Stimulated activated CD8-positive, alpha-beta memory T cell treated with anti-CD3 and anti-CD28 coated beads, Interleukin-12 subunit alpha, Interleukin-12 subunit beta, amount 100 ng/mL, for 1 hour (primary cell): ENCODE results near the gene RARG.
A peak's percentile ranks its signal among the peaks of the same experiment; 100 is the strongest.
"Not testable (repeated sequence)": the region's sequence is repeated elsewhere in the genome, so short reads cannot be mapped to it uniquely, and the experiment has no call there.

Experiments used
- DNase-seq: peaks from one replicate; pipeline ENCODE4 v3.0.0-alpha.2; 2020; ENCODE audit warnings: low read depth

RARG gene

DNA sequence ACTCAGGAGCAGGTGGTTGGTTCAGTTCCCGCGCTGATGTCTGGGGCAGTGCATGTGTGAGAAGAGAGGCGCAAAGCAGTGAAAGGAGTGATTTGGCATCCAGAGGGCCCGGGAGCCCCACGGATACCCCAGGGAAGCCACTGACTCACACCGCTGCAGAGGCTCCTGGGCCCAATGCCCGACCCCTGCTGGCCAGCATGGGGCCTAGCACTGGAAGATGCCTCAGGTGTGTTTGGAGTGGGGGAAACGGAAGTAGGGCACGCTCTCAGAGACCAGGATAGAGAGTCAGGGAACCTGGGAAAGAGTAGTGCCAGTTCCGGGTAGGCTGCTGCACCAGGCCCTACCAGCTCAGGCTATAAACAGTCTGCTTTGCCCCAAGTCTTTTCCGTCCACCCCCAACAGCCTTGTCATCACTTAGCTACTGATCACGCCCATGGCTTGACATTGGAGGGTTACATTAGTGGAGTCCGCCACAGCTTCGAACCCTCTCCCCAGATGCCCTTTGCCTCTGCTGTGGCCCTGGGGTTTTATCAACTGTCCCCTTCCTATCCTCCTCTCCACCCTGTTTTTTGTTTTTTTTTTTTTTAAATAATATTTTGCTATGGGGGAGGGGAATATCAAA, 41.8 kb downstream of the RARG start:
- DNase-seq: no peak

DNA sequence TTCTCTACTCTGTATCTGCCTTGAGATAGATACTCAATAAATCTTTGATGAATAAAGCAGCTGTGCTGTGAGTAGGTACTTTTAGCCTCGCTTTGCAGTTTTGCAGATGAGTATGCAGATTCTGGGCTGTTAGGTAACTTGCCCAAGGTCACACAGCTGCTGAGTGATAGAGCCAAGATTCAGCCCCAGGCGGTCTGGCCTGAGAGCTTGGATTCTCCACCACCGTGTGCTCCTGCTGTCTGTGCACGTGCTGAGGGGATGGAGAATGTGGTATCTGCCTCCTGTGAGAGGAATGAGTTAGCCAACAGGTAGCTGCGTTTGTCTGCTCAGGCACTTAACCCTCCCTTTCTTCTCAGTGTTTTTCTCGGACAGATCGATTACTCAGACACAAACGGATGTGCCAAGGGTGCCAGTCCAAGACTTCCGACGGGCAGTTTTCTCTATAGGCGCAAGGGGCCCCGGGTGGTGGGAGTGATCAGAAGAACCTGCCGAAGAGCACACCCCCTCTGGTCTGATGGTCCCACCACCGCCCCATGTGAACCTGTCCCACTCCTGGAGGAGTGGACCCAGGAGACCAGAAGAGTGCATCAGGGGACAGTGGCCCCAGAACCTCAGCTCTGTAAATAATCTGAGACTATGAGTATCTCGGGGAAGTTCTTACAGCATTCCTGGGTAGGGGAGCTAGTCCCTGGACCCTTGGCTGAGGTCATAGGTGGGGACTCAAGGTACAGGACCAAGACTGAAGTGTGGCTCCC, 44.7 kb downstream of the RARG start:
- no peak for DNase-seq

DNA sequence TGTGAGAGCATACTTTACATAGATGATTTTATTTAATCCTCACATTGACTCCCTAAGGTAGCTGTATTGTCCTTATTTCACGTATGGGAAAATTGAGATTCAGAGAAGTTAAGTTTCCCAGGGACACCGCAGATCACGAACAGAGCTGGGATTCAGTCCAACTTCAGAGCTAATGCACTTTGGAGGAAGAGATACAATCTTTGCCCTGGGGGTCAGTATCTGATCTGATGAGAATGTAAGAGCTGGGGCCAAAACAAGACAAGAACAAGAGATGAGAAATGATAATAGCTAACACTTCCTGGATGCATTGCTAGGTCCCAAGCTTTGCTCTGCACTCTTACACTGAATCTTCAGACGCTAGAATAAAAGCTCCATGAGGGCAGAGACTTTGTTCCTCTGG, 45.3 kb downstream of the RARG start:
- DNase-seq: no peak

DNA sequence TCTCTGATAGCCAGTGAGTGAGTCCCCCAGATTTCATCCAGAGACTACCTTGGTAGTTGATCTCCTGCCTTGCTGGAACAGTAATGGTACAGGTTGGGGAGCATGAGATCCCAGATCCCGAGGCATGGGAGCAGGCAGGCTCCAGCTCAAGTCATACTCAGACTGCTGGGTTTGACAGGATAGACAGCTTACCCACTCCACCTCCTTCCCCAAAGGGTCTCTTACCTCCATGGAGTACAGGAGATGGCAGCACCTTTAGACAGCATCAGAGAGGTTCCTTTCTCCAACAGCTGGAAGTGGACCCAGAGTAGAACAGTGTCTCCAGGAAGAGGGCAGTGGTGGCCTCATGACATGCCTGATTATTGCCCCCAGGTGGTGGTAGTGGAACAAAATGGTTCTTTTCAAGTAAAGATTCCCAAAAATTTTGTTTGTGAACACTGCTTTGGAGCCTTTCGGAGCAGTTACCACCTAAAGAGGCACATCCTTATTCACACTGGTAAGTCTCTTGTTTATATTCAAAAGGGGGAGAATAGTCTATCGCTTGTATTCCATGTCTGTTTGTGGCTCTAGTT, 46.3 kb downstream of the RARG start:
- no peak for DNase-seq

DNA sequence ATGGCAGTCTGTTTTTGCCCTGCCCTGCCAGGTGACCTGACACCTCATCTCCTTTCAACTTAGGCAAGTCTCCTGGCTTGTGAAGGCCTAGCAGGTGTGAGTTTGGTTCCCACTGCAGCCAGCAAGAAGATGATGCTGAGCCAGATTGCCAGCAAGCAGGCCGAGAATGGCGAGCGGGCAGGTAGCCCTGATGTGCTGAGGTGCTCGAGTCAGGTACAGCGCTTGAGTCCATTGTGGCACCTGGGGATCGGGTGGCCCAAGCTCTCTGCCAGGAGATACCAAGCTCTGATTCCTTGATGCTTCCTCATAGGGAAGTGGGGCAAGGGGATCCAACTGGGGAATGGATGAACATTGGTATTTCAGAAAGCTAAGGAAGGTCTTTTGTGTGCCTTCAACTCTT, 47.2 kb downstream of the RARG start:
- DNase-seq: no peak

DNA sequence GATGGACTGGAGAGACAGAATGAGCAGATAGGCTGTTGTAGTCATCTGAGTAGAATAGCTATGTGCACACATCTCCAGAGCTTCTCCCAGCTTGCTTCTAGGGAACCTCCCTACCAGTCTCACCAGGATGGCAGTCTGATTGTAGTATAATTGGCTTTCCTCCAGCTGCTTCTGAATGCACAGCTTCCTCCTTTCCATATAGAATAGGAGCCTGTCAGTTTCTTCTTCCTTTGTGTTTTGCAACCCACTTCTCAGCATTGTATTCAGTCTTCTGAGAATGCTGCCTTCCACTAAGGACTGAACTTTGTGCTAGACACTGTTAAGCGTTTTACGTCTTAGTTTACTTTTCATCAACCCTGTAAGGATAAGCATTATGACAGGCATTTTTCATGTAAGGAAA, 49.1 kb downstream of the RARG start:
- no peak for DNase-seq

DNA sequence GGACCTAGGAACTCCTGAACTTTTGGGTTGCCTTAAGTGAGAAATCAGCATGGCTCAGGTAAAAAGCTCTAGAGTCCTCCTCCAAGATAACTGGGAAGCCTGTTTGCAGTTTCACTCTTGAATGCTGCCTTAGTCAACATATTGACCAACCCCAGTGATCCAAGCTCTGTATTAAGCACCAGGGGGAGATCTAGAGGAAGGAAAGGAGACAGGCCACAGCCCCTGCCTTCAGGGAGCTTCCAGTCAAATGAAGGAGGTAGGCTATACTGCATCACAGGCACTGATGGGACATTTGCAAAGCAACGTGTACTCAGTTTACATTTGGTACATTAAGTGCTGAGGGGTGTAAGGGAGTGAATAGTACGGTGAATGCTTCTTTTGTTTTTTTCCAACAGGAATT, 50.1 kb downstream of the RARG start:
- DNase-seq: no peak

DNA sequence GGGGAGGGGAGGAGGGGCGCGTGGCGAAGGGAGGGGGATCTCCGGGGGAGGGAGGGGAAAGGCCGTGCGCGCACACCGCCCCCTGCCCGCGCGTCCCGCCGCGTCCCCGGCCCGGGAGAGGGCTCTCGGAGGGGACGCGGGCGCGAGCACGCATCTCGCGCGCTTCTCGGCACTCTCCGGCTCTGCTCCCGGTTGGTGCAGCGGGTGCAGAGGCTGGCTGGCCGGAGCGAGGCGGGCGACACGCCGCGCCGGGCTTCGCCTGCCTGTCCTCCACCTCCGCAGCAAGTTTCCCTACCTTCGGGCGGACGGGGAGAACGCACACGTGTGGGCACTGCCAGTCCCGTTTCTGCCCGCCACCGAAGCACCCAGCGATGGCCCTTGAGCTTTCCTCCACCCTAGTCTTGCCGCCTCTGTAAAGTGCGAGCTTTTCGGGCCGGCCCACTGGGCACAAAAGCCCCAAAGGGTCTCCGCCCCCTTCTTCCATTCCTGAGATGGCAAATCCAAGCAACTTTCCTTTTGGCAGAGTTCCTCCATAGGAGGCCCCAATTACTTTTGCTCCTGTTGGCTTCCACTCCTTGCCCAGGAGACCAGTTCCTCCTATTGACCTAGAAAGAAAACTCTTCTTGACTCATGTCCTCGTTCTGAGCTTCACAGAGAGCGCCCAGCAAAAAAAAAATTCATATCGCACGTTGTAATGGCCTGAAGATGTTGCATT, 50.9 kb downstream of the RARG start:
- peak; percentile 54 for DNase-seq

DNA sequence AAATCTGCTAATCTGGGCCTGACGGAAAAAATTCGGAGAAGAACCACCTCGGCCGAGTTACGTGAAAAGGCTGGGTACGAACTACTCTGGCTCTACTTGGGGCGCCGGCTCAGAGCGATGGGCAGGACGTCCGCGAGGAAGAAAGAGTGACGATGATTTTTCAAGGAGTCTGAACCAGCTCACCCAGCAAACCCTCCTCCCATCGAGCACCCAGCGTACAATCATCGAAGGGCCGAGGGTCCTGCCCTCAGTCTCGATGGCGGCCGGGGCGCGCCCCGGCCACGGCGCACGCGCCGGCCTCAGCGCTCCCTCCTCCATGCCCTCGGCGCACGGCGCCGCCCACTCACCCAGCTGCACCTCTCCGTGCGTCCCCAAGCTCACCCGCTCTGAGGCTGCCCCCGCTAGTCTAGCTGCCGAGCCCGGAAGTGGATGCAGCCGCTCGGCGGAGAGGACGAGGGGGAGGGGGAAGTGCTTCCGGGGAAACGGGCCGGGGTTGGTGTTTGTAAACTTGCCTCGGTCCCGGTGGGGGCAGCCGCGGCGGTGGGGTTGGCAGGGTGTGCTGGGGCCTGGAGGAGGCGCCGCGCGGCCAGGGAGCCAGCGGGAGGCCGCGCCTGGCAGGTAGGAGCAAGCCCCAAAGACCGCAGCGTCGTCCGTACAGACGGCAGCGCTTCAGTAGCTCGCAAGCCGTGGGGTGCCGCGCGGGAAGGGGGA, 51.6 kb downstream of the RARG start, which contains the start of the genes CSAD and ZNF740:
Gene CSAD, minus strand, starts transcription at position 706 of the 711 bp plus-strand sequence. CDS start 7,455 bp downstream, outside the sequence.
Gene ZNF740, plus strand, starts transcription at position 503 of the 711 bp plus-strand sequence. CDS start 1,262 bp downstream, outside the sequence.
- DNase-seq: peak; percentile 96

DNA sequence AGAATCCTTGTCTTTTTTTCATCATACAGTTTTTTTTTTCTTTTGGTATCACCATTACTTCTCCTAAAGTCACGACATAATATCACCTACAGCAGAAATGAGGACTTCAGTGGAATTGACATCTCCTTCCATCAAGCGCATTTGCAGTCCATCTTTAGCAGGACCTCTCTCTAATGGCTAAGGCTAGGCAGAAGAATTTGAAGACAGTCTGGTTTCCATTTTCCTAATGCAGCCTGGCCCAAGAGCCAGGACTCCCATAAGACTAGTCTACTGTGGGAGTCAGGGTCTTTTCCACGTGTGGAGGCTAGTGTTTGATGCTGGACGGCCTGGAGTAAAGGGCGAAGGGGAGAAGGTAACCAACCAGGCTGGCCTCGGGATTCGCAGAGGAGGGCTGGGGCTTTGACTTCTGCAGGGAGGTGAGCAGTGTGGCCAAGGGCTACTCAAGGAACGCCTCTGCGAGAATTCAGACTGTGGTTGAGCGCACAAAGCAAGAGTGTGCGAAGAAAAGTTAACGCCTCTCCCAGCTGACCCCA, 52.3 kb downstream of the RARG start:
- DNase-seq: no peak

DNA sequence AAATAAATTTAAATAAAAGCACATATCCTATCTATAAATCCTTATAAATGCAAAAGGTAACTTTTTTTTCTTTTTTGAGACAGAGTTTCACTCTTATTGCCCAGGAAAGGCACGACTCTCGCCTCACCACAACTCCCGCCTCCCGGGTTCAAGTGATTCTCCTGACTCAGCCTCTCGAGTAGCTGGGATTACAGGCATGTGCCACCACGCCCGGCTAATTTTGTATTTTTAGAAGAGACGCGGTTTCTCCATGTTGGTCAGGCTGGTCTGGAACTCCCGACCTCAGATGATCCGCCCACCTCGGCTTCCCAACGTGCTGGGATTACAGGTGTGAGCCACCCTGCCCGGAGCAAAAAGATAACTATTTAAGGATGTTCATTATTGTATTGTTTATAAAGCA, 53.2 kb downstream of the RARG start:
- not testable (repeated sequence) for DNase-seq

DNA sequence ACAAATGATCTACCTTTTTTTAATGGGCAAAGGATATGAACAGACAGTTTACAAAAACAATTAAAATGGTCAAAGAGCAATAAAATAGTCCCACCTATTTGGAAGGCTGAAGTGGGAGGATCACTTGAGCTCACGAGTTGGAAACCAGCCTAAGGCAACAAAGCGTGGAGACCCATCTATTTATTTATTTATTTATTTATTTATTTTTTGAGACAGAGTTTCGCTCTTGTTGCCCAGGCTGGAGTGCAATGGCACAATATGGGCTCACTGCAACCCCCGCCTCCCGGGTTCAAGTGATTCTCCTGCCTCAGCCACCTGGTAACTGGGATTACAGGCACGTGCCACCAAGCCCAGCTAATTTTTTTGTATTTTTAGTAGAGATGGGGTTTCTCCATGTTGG, 54.6 kb downstream of the RARG start:
- DNase-seq: not testable (repeated sequence)

DNA sequence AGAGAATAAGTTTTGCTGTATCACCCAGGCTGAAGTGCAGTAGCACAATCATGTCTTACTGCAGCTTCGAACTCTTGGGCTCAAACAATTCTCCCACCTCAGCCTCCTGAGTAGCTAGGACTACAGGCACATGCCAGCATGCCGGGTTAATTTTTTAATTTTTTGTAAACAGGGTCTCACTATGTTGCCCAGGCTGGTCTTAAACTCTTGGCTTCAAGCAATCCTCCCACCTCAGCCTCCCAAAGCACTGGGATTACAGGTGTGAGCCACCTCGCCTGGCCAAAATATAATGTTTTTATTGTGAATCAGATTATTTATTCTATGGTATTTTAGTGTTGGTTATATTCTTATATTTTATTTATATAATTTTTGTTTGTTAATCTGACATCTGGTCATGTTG, 55.3 kb downstream of the RARG start:
- no peak for DNase-seq

DNA sequence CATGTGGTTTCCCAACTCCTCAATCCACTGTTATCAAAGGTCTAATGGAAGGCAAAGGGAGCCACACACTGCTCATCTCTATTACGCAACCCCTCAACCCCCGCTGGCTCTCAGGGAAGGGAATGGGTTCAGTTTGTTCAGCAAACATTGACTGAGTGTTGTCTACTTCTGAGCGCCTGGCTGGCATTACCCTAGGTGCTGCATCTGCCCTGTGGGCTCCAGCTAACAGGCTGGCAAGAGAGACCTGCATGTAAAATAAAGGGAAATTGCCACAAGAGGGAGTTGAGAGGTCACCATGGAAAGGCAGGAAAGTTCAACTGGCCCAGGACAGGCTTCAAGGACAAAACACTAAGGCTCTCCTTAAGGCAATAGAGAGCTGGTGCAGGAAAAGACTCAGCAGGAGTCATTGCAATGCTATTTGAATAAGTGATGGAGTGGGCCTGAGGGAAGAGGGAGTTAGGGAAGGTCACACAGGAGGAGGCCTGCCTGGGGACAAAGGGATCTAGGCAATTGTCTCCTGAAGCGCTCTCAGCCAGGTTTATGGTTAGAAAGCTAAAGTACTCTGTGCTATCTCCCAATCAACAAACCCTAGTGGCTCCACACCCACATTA, 57.0 kb downstream of the RARG start:
- no peak for DNase-seq

DNA sequence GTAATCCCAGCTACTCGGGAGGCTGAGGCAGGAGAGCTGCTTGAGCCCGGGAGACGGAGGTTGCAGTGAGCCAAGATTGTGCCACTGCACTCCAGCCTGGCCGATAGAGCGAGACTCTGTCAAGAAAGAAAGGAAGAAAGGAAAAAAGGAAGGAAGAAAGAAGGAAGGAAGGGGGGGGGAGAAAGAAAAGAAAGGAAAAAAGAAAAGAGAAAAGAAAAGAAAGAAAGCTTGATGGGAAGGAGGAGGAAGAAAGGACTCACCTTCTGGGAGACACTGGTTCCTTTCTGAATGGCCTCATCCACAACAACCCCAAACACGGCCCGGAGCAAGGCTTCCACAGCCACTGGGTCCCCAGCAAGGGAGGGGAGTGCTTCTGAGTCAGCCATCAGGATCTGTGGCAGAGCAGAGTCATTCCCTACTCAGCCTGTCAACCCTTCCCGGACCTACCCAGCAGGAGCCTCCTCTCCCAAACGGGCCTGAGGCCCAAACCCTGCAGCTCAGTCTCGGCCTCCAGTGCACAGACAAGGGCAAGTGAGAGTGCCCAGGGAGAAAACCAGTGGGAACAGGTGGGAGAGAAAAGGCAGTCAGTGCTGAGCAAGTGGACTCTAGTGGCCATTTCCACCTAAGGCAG, 58.8 kb downstream of the RARG start:
- no peak for DNase-seq

DNA sequence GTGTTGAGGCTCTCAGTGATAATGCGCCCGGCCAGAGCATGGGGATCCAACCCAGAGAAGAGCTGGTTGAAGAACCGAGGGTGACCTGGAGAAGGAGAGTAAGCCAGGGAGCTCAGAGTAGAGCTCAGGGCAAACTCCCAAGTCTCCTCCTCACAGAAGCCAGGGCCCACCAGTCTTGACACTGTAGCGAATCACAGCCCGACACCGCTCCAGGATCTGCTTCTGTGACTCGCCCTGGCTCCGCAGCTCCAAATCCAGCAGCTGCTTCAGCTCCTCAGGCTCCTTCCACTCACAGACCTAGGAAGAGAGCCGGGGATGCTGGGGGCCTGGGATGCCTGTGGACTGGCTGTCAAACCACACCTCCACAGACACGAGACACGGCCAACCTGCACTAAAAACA, 59.7 kb downstream of the RARG start:
- no peak for DNase-seq

DNA sequence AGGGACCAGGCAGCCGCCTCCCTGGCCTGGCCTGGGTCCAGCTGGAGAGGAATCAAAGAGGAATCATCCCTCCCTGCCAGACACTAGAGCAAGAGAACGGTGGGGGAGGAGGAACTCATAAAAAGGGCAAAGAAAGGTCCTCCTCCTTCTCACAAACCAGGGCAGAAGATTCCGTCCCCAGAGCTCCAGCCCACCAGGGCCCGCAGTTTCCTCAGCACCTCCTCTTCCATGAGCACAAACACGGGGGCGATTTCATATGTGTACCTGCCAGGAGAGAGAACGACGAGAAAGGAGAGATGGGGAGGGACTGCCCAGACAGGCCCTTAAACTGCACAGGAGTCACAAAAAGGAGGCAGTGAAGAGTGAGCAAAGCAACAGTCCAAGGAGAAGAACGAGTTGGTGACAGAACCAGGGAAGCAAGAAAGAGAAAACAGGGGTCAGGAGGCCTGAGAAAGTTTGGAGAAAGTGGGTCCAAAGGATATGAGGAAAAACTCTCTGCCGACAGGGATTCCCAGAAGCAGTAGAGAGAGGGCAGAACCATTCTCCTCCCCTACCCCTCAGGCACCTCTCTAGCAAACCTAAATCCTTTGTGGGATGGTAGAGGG, 60.2 kb downstream of the RARG start:
- DNase-seq: no peak

DNA sequence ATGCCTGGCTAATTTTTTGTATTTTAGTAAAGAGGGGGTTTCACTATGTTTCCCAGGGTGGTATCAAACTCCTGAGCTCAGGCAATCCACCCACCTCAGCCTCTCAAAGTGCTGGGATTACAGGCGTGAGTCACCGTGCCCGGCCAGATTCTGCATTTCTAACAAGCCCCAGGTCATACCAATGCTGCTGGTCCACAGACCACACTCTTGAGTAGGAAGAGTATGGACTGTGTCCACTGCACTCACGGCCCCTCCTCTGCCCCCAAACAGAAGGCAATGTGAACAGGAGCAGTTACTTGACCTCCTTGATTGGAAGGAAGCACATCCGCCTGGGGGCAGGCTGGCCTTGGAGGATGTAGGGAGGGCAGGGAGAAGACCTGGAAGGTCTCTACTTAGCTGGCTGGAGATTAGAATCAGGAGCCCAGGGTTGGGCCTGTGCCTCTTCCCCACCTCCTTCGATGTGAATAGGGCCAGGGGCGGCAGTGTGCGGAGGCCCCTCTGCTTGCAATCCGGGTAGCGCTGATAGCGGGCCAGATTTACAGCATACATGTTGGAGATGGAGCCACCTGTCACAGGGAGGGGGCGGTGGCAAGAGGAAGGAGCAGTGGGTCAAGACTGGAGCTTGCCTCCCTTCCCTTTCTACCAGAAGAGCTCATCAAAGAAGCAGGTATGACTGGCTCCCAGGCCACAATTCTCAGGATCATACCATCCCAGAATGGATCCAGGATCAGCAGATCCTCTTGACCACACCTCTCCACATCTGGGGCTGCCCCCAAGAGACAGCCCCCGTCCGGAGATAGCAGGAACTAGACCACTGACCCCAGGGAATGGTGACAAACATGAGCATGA, 60.9 kb downstream of the RARG start:
- no peak for DNase-seq

DNA sequence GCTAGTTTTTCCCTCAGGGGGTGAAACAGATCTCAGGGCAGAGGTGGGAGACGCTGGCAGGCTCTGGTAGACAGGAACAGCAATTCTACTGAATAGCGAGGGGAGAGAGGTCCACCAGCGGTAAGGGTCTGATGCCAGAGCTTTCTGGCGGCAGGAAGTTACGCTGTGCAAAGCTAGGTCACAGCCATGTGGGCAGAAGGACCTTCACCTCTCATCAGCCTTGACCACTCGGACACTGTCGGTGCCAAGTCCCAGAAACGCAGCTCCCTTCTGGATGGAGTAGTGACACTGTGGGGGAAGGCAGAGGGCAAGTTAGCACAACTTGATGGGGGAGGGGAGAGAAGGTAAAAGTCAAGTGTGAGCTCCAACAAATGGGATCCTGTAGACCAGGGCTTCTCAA, 61.8 kb downstream of the RARG start:
- no peak for DNase-seq
